ENCODE data around the gene SEC16B.
A peak's percentile ranks its signal among the peaks of the same experiment; 100 is the strongest.

Gene SEC16B

DNA sequence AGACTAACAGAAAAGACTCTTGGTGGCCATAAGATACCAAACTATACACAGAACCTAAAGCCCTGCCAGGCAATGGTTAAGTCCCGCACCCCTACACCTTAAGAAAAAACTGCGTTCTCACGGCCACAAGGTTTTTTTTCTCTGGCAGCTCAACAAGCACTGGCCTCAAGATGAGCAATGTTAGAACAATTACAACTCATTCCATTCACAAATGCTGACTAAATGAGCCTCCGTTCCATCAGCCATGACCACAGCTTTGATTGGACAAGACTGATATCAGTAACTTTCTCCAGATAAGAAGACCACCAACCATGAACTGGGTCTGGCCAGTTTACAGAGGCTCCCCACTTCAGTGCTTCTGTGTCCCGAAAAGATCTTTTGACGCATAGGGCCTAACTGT lies 31.9 kb downstream of the SEC16B start:
- no peak for DNase-seq

GRCh38 chr1:177937174-177937770 lies 32.6 kb downstream of the SEC16B start:
- no peak for DNase-seq

DNA sequence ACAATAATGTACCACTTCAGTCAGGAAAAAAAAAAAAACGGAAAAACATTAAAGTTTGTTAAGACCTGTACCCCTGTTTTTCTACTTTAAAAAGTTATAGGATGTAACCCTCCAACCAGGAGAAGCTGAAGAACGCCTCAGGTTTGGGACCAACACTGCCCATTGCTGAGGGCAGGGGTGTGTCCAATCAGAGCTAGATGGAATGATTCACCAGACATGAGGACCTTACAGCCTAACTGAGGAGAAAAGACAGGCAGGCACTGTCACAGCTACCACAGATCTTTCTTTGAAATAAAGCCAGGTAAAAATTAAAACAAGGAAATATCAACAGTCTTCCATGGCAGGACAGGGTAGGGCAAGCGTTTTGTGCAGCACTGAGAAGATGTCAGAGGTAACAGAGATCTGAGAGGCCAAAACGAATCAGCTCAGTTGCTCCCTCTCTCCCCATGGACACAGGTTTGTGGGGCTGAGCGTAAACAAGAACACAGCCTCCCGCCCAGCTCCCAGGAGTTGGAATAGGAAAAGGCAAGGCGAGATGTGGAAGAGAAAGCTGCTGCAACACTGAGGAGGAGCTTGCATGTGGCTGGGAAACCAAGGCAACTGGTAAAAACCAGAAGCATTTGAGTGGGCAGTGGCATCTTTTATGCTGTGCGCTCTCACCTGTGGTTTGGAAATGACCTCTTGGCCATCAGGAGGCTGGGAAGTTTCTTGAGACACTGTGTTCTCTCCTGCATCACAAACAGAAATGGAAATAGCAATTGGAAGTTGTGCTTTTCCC lies 34.0 kb downstream of the SEC16B start:
- DNase-seq, result no peak

DNA sequence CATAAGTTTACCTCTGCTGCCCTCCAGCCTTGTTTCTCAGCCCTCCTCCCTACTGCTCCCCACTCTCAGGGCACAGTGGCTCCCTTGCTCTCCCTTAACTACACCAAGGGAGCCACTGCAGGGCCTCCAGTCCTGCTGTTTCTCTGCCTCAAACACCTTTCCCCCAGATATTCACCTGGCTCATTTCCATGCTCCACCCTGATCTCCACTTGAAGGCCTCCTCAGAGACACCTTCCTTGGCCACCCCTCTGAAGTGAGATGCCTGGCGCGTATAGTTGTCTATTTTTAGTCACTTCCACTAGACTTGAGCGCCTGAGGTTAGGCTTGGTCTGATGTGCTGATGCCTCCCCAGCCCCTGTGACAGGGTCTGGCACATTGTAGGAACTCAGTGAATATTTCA lies 34.9 kb downstream of the SEC16B start:
- DNase-seq, result no peak

GRCh38 chr1:177934461-177934860 lies 35.4 kb downstream of the SEC16B start:
- no peak for DNase-seq

- no peak for DNase-seq
These were observed 36.0 kb downstream of the SEC16B start for GRCh38 chr1:177933881-177934280.

GRCh38 chr1:177932123-177932522 lies 37.7 kb downstream of the SEC16B start:
- no peak for DNase-seq

DNA sequence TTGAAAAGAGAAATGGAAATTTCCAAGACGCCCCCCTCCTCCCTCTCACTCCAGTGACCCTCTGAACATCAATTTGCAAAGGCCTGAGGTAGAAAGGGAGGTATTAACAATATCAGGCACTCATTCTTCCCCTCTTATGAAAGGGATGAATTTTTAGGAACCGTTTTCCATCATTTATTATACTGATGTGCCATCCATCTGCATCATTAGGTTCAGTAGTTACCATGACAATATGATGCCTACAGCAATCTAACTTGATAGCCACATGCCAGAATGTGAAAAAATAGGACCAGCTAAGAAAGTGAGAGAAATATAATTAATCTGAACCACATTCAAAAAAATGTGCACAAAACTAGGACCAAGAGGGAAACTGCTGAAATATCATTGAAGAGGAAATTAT lies 40.9 kb downstream of the SEC16B start:
- no peak for DNase-seq

- DNase-seq, result no peak
These were observed 41.7 kb downstream of the SEC16B start for GRCh38 chr1:177928194-177928593.

- DNase-seq, result no peak
These were observed 42.7 kb downstream of the SEC16B start for GRCh38 chr1:177927021-177927596.

- DNase-seq, result no peak
These were observed 43.7 kb downstream of the SEC16B start for GRCh38 chr1:177926201-177926600.

DNA sequence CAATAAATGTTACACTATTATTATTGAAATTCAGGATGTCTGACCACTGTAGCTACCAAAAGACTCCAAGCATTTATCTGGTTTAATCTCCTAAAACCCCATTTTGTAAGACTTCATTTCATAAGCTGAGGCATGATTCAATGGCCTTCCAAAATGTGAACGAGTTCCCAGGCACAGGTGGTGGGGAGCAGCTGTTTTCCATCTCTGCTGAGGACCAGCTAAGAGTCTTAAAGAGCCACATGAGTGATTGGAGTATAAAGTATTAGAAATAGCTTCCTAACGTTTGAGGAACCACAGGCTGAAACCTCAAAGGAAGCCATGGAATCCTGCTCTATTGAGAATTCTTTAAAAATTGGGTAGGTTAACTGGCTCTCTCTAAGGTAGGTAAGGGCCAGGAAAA lies 44.9 kb downstream of the SEC16B start:
- DNase-seq, result no peak

DNA sequence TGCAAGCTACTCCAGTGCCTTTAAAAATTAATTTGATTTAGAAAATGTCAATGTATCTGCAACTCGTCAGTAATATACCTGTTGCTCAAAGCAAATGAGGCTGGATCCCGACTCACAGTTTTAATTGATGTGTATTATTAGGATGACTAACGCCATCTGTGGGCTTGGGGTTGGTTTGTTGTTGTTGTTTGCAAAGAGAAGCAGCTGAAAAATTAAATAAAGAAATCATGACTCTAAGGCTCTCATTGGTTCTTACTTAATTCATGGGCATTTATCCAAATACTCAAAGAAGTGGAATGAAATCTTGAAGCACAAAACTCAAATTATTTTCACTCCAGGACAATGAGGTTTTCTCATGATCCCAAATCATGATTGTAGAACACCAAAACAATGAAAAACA lies 46.4 kb downstream of the SEC16B start:
- no peak for DNase-seq

GRCh38 chr1:177922209-177922608 lies 47.6 kb downstream of the SEC16B start:
- DNase-seq, result no peak

- no peak for DNase-seq
These were observed 48.3 kb downstream of the SEC16B start for GRCh38 chr1:177921590-177921989.

- no peak for DNase-seq
These were observed 49.8 kb downstream of the SEC16B start for GRCh38 chr1:177920091-177920490.

GRCh38 chr1:177915641-177916040 lies 54.2 kb downstream of the SEC16B start:
- DNase-seq, result no peak

DNA sequence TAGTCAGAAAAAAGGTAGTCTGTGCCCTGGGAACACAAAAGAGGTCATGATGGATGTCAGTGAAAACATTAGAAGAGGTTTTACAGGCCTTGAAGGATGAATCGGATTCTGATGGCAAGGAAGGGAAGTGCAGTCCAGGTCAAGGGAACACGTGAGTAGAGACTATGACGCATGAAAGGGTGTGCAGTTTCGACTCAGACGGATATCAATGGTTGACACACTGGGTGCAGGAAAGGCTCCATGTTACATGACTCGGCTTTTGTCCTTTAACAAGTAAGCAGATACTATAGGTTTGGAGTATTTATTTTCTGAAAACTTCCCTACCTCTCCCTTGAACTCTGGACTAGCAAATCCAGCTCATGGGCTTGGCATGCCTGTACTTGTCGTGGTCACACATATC lies 55.3 kb downstream of the SEC16B start:
- no peak for DNase-seq

DNA sequence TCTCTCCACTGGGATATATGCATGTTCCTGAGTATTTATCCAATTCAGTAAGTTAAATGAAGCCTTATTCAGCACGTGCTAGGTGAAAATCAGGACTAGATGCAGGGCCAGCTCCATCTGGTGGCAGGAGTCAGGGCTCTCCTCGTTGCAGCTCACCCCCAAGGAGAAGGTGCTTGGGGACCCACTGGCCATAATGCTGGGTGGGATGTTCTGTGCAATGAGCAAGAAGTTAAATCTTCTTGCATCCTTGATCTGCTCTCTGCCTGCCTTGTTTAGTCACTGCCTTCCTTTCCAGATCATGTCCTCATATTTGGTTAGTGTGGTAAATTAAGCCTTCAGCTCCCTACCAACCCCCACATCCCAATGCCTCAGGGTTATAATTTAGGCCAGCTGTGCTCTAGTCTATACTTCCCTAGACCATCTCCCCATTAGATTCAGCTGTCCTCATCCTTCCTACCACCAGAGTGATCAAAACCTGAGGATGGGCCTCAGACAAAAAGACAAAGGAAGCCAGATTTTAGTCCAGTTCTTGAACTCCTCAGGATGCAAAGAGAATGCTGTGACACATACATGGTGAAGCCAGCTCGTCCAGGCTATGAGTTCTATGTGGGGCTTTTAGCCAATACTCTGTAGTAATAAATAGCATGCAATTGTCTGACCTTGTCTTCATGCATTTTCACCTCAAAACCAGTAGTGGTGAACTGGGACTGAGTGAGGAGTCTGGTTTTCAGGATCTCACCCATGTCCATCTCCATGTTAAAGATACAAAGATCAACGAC lies 55.9 kb downstream of the SEC16B start:
- DNase-seq, result peak; percentile 54

GRCh38 chr1:177912991-177913390 lies 56.9 kb downstream of the SEC16B start:
- DNase-seq, result peak; percentile 75

GRCh38 chr1:177909416-177909815 lies 60.4 kb downstream of the SEC16B start:
- DNase-seq, result no peak

DNA sequence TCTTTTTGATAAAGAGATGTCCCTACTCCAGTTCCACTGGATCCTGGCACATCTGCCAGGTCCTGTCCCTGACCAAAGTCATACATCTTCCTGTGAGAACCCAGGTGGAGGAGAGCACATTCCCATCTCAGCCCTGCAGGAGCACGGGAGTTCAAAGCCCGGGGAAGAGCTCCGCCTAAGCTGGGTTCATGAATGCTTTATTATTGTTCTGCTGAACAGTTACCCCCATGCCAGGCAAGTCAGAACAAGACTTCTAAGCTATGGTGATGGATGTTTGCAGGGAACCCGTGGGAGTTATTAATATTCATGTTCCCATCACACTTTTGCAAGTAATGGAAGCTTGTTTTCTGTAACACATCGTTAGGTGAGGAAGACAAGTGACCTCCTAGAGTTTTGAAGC lies 62.9 kb downstream of the SEC16B start:
- peak; percentile 37 for DNase-seq

GRCh38 chr1:177905686-177906085 lies 64.2 kb downstream of the SEC16B start:
- no peak for DNase-seq

GRCh38 chr1:177902266-177902665 lies 67.6 kb downstream of the SEC16B start:
- DNase-seq, result peak; percentile 46

Measured in NCI-H69 (cell line).